Activated CD4-positive, alpha-beta T cell treated with anti-CD3 and anti-CD28 coated beads for 48 hours (primary cell): ENCODE measurements around the gene PTPN6.
A peak's percentile ranks its signal among the peaks of the same experiment; 100 is the strongest.

Experiments
- DNase-seq: peaks from one replicate; pipeline ENCODE4 v3.0.0-alpha.2; 2020

The PTPN6 gene

DNA sequence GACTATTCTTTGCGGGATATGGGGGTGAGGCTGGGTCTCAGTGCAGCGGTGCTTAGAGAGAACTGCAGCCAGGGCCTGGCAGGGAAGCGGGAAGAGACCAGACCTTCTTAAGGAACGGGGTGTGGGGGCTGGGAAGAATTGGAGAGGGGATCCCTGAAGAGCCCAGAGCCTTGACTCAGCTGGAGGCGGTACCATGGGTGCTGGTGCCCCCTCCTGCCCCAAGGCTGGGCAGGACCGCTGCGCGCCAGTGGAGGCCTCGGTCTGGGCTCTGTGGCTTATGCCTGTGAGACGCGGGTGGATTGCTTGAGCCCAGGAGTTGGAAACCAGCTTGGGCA, 8.9 kb upstream of the PTPN6 start:
- no peak for DNase-seq

DNA sequence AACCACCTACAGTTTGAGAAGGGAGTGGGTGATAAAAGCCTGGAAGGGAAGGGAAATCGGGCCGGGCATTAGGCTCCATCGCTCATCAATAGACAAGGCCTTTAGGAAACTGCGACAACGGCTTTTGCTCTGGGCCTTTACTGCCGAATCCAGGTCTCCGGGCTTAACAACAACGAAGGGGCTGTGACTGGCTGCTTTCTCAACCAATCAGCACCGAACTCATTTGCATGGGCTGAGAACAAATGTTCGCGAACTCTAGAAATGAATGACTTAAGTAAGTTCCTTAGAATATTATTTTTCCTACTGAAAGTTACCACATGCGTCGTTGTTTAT, 7.8 kb upstream of the PTPN6 start:
- DNase-seq: peak; percentile 84

DNA sequence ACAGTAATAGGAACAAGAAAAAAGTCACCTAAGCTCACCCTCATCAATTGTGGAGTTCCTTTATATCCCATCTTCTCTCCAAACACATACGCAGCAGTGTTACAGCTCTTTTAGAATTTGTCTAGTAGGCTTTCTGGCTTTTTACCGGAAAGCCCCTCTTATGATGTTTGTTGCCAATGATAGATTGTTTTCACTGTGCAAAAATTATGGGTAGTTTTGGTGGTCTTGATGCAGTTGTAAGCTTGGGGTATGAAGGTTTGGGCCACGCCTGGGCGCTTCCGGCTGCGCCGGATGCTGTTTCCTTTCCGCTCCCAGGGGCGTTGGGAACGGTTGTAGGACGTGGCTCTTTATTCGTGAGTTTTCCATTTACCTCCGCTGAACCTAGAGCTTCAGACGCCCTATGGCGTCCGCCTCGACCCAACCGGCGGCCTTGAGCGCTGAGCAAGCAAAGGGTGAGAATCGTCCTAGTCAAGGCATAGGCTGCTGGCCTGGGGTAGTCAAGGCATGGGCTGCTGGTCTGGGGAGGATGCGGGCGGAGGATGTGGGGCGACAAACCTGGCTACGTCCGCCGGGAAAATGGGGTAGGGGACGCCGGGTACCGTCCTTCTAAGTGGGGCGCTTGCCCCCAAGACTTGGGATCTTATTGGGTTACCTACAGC, 7.3 kb upstream of the PTPN6 start, which contains the start of the genes C12orf57 and RNU7-1:
Gene C12orf57, plus strand, starts transcription at position 301 of the 659 bp plus-strand sequence. Its CDS starts 100 bp downstream, at position 401.
Gene RNU7-1, plus strand, starts transcription at position 95 of the 659 bp plus-strand sequence.
- peak; percentile 89 for DNase-seq

DNA sequence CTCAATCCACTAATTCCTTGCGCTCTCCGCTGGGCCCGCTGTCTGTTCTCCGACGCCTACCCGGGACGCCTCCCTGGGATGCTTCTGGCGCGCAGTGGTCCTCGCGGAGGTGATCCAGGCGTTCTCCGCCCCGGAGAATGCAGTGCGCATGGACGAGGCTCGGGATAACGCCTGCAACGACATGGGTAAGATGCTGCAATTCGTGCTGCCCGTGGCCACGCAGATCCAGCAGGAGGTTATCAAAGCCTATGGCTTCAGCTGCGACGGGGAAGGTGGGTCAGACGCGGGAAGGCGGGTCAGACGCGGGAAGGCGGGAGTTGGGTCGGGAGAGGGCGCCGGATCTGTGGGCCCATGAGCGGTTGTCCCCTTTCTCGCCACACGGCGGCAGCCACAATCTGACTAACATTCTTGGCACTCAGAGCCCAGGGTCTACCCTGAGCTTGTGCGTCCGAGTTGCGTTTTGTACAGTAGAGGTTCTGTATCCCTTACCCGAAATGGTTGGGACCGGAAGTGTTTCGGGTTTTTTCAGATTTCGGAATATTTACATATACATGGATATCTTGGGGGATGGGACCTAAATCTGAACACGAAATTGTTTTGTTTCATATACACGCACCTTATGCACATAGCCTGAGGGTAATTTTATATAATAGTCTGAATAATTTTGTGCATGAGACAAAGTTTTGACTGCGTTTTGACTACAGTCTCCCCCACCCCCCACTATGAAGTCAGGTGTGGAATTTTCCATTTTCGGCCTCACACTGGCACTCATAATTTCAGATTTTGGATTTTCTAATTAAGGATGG, 6.6 kb upstream of the PTPN6 start:
- DNase-seq: peak; percentile 93

DNA sequence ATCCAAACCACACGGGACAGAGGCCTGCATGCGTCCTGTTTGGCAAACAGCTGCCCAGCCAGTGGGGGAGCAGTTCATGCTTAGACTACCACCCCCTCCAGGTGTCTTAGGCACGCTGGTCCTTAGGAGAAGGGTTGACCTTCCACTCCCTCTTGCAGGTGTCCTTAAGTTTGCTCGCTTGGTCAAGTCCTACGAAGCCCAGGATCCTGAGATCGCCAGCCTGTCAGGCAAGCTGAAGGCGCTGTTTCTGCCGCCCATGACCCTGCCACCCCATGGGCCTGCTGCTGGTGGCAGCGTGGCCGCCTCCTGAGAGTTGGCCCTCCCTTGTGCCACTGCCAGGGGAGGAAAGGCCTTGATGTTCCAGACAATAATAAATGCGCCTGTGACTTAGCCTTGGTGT, 5.5 kb upstream of the PTPN6 start:
- DNase-seq: no peak

DNA sequence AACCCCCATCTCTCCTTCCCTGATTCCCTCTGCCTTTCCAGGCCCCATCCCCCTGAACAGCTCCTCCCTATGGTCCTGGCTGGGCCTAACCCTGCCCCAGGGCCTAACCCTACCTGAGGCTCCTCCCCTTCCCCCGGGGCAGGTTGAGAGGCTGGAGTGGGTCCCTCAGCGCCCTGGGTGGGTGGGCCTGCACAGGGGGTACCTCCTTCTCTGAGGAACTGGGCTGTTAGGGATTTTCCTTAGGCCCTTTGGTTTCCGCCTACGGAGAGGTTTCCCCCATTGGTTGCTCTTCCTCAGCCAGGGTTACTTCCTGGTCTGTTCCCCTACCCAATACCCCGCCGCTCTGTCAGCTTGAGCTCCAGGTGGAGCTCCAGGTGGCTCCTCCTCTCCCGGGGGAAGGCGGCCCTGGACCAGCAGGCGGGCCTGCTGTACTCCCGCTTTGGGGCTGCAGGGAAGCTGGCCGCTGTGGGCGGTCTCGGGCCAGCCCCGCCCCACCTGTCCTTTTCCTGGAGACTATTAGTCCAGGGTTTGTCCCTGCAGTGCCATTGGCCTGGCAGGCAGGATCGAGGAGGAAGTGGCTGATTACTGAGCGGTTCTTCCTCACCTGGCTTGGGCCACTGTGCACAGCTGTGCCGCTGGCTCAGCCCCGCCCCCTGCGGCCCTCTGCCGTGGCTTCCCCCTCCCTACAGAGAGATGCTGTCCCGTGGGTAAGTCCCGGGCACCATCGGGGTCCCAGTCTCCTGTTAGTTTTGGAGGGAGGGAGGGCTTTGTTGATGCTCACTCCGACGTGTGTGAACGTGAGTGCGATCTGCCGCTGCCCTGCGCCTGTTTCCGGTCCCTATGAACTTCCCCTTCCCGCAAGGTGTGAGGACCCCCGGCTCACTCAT, 4.9 kb upstream of the PTPN6 start:
- DNase-seq: peak; percentile 76

DNA sequence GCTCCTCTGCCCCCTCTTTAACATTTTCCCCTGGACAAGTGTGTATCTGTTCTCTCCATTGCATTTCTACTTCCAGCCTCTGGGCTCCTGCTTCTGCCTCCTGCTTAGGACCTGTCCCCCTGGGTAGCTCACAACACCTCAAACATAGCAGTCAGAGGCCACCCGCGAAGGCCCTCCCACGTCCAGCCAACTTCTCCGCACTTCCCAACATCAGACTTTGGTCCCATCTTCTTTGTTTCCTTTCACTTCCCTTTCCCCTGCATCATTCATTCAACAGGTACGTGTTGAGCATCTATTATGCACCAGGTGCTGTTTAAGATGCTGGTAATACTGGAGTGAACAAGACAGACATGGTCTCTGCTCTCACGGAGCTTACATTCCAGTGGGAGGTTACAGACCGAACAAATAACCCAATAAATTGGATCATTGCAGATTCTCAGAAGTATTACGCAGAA, 4.2 kb upstream of the PTPN6 start:
- no peak for DNase-seq

DNA sequence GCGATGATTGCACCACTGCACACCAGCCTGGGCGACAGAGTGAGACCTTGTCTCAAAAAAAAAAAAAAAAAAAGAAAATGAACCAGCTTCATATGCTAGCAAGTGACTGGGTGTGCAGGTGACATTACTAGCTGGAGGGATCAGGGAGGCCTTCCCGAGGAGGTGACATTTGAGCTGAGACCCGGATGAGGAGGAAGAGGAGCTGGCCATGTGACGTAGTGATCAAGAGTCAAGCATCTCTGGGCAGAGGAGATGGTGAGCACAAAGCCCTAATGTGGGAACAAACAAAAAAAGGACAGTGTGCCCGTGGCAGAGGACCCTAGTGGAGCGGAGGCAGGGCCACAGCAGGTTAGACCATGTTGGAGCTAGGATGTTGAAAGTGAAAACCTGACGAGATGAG, 3.5 kb upstream of the PTPN6 start:
- DNase-seq: no peak

DNA sequence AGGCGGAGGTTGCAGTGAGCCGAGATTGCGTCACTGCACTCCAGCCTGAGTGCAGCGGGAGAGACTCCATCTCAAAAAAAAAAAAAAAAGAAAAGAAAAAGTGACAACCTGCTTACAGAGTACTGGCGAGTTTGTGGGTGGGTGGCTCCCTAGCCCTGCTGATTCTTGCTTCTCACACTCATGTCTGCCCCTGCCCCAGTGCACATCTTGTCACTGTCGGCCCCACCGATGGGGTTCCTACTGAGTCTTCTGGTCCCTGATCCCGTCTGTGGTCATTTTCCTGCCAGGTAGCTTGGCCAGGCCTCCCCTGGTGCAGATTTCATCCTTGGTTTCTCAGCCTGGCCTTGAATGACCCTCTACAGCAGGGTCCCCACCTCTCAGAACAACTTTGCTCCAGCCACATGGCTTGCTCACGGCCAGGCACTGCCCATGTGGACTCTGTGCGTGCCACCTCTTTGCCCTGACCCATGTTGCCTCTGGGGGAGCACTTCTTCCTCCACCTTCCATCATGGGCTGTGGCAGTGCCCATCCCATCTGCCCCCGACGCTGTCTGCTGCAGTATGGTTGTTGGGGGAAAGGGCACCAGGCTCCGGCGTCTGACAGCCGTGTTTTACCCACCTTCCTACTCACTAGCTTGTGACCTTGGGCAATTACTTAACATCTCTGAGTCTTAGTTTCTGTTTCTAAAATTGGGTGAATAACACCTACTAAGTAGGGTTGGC, 2.1 kb upstream of the PTPN6 start:
- DNase-seq: no peak

DNA sequence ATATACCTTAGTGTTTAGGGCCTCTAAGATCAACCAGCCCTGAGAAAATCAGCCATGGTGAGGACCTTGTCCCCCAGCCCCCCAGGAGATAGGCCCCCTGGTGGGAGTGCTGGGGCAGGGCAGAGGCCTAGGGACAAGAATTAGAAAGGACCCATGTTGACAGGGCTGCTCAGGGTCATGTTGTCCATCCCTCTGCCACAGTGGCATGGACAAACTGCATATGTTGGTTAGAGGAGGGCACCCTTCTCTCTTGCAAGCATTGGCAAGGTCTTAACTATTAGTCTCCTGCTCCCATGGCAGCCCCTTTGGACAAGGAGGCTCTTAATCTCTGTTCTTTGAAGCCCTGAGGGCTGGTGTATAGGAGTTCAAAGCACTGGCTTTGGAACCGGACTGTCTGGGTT, 755 bp upstream of the PTPN6 start:
- DNase-seq: peak; percentile 62

DNA sequence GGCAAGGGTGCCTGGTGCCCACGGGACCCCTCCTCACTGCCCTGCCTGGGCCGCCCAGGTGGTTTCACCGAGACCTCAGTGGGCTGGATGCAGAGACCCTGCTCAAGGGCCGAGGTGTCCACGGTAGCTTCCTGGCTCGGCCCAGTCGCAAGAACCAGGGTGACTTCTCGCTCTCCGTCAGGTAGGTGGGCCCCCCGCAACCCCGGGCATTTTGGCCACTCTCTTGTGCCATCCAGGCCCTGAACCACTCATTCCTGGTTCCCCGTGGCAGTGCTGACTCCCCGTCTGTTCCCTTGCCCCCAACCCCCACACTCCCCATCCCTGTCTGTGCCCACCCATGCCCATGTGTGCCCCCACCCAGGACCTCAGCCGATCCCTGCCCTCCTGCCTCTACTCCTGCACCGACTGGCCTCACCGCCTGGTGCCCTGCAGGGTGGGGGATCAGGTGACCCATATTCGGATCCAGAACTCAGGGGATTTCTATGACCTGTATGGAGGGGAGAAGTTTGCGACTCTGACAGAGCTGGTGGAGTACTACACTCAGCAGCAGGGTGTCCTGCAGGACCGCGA, 480 bp downstream of the PTPN6 start:
- no peak for DNase-seq

DNA sequence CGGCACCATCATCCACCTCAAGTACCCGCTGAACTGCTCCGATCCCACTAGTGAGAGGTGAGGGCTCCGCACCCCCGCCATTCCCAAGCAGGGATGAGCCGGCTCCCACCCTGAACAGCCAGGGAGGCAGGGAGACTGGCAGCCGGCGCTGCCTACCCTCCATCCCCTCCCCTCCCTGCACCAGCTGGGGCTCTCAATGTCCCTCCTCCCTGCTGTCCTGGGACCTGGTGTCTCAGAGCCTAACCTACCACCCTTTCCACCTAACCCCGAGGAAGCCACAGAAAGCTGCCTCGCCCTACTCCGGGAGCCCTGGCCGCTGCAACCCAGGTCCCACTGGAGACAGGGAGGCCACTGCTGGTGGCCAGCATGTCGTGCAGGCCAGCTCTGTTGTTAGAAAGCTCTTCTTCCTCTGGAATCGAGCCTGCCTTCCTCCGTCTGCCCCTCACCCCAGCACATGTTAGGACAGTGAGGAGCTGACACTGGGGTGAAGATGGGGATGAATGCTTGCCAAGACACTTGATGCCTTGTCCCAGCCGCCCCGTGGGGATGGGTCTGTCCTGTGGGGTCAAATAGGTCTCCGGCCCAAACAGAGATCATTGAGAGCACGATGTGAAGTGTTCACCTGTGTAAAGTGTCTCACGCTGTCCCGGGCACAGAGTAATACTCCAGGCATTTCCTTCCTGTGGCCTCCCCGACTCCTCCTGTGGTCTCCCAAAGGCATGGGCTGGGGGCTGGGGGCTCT, 1.1 kb downstream of the PTPN6 start:
- DNase-seq: no peak

DNA sequence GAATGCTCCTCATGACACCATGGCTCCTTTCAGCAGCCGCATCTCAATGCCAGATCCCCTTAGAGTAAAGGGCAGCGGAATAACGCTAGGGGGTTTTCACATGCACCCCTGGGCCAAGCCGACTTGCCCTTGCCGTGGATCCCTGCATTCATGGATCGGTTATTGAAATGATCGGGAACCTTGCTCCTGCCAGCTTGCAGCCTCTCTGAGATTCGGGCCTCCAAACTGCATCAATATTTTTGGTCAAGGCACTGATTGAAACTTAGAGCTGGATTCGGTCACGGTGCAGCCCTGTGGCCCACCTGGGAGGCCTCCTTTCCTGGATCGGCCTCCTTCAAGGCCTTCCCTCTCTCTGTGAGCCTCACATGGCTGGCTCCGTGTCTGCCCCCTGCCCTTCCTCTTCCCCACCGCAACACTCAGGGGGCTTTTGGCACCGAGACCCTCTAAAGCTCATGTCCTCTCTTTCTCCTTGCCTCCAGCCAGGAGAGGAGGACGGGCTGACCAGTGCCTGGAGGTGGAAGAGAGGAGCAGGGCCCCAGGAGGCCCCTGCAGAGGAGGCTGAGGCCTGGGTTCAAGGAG, 1.8 kb downstream of the PTPN6 start:
- no peak for DNase-seq

DNA sequence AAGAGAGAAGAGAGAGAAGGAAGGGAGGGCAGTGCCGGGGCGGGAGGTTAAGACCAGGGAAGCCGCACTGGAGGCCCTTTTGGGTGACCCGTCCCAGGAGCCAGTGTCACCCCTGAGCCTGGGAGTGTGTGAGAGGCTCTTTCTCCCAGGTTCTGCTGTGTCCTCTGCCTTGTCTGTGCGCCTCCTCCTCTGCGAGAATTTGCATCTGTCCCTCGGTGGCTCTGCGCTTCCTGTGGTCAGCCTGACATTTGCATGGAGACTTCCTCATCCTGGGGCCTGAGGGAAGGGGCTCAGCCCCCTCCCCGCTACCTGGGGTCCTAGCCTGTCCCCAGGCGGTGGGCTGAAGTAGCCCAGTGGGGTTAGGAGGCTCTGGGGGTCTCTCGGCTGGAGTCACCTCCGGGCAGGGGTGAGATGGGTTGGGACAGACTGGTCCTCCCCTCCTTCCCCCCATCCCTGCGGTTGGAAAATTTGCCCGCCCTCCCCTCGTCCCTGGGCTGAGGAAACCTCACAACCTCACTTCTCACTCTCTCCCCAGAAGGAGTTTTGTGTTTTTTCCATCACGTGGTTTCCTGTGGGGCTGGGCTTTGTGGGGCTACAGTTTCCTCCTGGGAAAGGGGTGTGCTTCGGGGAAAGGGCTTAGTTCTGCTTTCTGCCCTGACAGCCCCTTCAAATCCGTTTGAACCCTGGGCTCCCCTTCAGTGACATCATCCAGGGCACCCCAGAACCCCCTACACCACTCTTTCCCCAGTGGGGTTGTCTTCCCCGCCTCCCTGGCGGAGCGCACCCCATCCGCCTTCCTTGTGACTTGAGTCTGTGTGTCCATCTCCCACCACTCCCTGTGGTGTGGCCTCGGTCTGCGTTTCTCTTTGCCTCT, 2.5 kb downstream of the PTPN6 start:
- peak; percentile 84 for DNase-seq

DNA sequence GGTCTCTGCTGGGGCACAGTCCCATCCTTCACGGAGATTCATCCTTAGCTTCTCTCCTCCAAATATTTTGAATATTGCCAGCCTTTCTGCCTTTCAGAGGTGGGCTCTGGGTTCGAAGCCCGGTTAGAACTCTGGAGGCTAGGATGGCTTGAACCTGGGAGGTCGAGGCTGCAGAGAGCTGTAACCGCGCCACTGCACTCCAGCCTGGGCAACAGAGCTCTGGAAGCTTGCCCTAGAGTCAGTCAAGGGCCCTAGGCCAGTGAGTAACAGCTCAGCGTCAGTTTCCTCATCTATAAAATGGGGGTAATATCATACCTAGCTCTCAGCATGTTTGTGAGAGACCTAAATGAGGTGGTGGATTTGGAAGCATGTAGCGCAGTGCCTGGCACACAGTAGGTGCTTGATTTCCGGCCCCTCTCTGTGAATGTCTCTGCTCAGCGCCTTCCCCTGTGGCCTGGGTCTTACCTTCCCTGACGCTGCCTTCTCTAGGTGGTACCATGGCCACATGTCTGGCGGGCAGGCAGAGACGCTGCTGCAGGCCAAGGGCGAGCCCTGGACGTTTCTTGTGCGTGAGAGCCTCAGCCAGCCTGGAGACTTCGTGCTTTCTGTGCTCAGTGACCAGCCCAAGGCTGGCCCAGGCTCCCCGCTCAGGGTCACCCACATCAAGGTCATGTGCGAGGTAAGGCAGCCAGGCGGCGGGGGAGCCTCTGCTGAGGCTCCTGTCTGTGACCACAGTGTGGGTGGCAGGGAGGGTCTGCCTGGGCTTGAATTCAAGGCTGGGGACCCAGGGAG, 3.4 kb downstream of the PTPN6 start:
- DNase-seq: no peak

DNA sequence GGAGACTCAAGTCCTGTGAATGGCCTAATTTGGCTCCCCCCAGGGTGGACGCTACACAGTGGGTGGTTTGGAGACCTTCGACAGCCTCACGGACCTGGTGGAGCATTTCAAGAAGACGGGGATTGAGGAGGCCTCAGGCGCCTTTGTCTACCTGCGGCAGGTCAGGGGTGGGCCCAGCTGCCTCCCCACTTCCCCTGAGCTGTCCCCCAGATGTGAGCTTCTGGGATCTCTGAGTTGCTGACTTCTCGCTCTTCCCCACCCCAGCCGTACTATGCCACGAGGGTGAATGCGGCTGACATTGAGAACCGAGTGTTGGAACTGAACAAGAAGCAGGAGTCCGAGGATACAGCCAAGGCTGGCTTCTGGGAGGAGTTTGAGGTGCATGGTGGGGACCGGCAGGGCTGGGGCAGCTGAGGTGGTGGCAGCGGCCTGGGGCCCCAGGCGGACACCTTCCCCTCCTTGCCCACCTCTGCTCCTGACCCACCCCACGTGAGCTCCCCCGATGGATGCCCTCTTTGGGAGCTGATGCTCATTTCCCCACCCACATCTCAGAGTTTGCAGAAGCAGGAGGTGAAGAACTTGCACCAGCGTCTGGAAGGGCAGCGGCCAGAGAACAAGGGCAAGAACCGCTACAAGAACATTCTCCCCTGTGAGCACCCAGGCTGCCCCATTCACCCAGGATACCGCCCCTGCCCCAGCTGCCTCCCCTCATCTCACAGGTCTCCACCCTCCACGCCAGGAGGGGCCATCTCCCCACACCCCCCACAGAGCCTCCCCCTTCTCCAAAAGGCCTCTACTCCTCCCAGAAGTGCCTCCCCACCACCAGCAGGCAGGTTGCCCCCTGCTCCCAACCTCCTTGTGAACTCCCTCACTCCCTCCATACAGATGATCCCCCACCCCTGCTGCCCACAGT, 4.2 kb downstream of the PTPN6 start:
- DNase-seq: no peak

DNA sequence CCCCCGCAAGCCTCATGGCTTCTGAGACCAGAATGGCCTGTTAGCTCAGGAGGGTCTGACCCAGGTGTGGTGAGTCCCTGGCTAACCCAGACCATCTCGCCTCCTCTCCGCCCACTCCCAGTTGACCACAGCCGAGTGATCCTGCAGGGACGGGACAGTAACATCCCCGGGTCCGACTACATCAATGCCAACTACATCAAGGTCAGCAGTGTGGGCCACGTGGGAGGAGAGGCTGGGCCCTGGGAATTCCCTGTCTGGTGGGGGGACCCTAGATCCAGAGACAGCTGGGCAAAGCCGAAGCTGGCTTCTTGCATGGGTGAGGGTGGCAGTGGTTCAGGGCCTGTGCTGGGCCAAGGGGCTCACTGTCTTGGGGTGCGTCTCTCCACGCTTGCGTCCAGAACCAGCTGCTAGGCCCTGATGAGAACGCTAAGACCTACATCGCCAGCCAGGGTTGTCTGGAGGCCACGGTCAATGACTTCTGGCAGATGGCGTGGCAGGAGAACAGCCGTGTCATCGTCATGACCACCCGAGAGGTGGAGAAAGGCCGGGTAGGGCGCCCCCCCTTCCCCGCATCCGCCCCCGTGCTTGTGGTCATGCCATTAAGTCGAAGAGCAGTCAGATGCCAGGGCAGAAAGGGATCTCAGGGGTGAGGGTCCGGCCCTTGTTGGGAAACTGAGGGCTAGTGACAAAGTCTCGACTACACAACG, 5.0 kb downstream of the PTPN6 start:
- no peak for DNase-seq
